HL-60 (cell line): ENCODE data around the gene AFAP1.

ENCODE experiments used
- CTCF ChIP-seq: IDR thresholded peaks from one replicate; pipeline ENCODE4 v1.5.1; 2011; ENCODE audit warnings: low read length, control low read depth, inconsistent platforms; ENCODE audit not compliant: insufficient read depth
- GABPA ChIP-seq: IDR thresholded peaks from 2 replicates; pipeline ENCODE4 v1.6.1; 2012; ENCODE audit warnings: low read depth
- POLR2AphosphoS5 ChIP-seq: IDR thresholded peaks from 2 replicates; pipeline ENCODE4 v1.6.1; 2012; ENCODE audit warnings: low read depth
- REST ChIP-seq: IDR thresholded peaks from 2 replicates; pipeline ENCODE4 v1.6.1; 2012; ENCODE audit warnings: low read depth; ENCODE audit not compliant: insufficient replicate concordance
- SPI1 ChIP-seq: IDR thresholded peaks from 2 replicates; pipeline ENCODE4 v1.6.1; 2012; ENCODE audit warnings: low read depth, mild to moderate bottlenecking, borderline replicate concordance

- no peak for TF ChIP-seq CTCF
- no peak for TF ChIP-seq SPI1
- no peak for TF ChIP-seq POLR2AphosphoS5
- no peak for TF ChIP-seq GABPA
- TF ChIP-seq REST: no peak
Measured at GRCh38 chr4:7805533-7806337, 133.9 kb downstream of the AFAP1 start.
